SK-N-MC (cell line): Measurements from ENCODE around the gene FSD2.
"Not testable (repeated sequence)": the region's sequence is repeated elsewhere in the genome, so short reads cannot be mapped to it uniquely, and the experiment has no call there.

Experiments used
- DNase-seq: peaks from one replicate; pipeline ENCODE4 v3.0.0-alpha.2; 2011; ENCODE audit warnings: low read depth, low spot score
- H3K27ac ChIP-seq: fragments of 200-600 bp; sonication (generic); 2 replicates; pipeline ENCODE4 v1.5.1; 2016; ENCODE audit warnings: mixed run types
- H3K36me3 ChIP-seq: fragments of 200-600 bp; sonication (generic); 2 replicates; pipeline ENCODE4 v1.6.1; 2017; ENCODE audit warnings: antibody characterized with exemption, low read length, mixed read lengths; ENCODE audit not compliant: insufficient read depth
- H3K4me3 ChIP-seq: fragments of 200-600 bp; sonication (generic); 2 replicates; pipeline ENCODE4 v1.5.1; 2016
- H3K9ac ChIP-seq: fragments of 200-600 bp; sonication (generic); 2 replicates; pipeline ENCODE4 v1.8.0; 2017; ENCODE audit warnings: mixed run types, mixed read lengths; ENCODE audit not compliant: insufficient read length
- H3K9me3 ChIP-seq: fragments of 200-600 bp; sonication (generic); 2 replicates; pipeline ENCODE4 v1.6.1; 2017; ENCODE audit warnings: low read depth, mild to moderate bottlenecking, antibody characterized with exemption, low read length, moderate library complexity, mixed read lengths
- EZH2 ChIP-seq: fragments of 200-600 bp; sonication (generic); IDR thresholded peaks from one replicate; pipeline ENCODE4 v1.6.1; 2017; ENCODE audit warnings: antibody characterized with exemption
- FOXP2 ChIP-seq: optimal IDR thresholded peaks from 2 replicates; pipeline ENCODE3; 2011; ENCODE audit warnings: mild to moderate bottlenecking, moderate library complexity; ENCODE audit not compliant: insufficient read depth; ENCODE audit errors: extremely low read length, control extremely low read depth
- POLR2AphosphoS5 ChIP-seq: IDR thresholded peaks from 2 replicates; pipeline ENCODE4 v1.6.1; 2012; ENCODE audit warnings: mild to moderate bottlenecking, low read depth, low read length, borderline replicate concordance

FSD2 gene

DNA sequence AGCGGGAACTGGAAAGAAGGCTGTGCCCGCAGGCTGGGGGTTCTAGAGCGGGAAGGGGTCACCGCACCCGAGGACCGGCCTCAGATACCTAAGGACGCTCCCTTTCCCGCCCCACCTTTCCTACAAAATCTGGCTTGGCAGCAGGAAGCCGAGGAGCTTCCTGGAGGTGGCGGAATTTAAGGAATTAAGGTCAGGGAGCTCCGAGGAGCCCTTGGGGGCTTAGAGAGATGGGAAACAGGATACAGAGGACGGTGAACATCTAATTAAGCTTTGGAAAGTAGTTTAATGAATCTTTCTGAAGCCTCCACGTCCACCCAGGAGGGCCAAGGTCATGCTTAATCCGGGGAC is 95.7 kb downstream of the FSD2 start:
- no peaks in the 10 kb centered on the region for H3K36me3 ChIP-seq
- H3K9ac ChIP-seq: no peak overlapping the region
- H3K27ac ChIP-seq: no peak overlapping the region
- no peak for DNase-seq
- peak overlapping the region; percentile 92 for H3K4me3 ChIP-seq
- TF ChIP-seq EZH2 (no peak), POLR2AphosphoS5 (no peak), FOXP2 (no peak)
- no peaks in the 10 kb centered on the region for H3K9me3 ChIP-seq

DNA sequence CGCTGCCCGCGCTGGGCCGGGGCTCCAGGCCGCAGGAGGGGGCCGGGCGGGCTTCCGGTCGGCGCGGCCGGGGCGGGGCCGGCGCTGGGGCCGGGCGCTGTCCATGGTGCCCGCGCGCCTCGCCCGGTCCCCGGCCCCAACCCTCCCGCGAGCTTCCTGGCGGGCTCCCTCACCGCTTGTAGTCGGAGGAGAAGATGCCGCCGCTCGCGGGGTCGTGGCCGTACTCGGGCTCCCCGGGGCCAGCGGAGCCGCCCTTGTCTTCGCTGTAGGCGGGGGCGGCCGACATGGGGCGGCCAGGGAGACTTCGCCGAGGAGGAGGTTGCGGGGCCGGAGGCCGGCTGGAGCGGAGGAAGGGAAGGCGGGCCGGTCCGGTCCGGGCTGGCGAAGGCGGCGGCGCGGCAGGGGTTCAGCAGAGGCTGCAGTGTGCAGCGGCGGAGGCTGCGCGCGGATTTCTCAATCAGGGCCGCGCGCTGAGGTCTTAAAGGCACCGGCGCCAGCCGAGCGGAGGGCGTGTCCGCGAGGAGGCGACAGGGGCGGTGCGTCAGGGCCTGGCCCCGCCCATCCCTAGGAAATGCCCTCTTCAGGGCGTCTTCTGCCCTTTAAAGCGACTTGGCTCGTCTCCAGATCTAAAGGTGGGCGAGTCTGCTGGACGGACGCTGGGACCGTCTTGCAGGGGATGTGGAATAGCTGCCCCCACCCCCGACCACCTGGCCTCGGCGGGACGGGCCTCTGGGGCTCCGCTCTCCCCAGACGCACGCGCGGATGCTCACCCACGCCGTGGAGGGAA is 96.3 kb downstream of the FSD2 start, which contains the start of gene AP3B2:
Gene AP3B2, minus strand, starts transcription at position 455 of the 787 bp plus-strand sequence. Its CDS starts 169 bp downstream, at position 286.
- no peak for TF ChIP-seq FOXP2
- no peak for TF ChIP-seq EZH2
- no peak for TF ChIP-seq POLR2AphosphoS5
- DNase-seq: no peak
- H3K4me3 ChIP-seq: peak within 1 kb of the TSS; percentile 92
- no peaks in the 10 kb centered on the region for H3K36me3 ChIP-seq
- H3K9me3 ChIP-seq: no peaks in the 10 kb centered on the region
- no peak within 1 kb of the TSS for H3K9ac ChIP-seq
- no peak within 1 kb of the TSS for H3K27ac ChIP-seq

DNA sequence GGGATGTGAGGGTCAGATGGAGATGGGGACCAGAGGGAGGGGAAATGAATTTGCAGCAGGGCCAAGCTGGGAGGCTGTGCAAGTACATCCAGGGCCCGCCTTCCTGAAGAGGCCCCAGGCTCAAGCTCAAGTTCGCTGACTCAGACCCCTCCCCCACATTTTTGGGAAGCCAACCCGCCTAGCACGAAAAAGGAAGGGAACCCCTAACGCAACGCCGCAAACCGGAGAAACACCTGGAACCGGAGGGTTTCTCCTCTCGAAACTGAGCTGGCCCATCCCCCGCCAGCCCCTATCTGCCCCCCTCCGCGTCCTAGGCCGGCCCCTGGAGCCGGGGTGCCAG is 96.8 kb downstream of the FSD2 start:
- Histone ChIP-seq H3K36me3 (no peaks in the 10 kb centered on the region), H3K9ac (no peak overlapping the region), H3K9me3 (no peaks in the 10 kb centered on the region), H3K27ac (no peak overlapping the region), H3K4me3 (peak overlapping the region; percentile 92)
- TF ChIP-seq EZH2: no peak
- TF ChIP-seq FOXP2: no peak
- TF ChIP-seq POLR2AphosphoS5: no peak
- DNase-seq: no peak

DNA sequence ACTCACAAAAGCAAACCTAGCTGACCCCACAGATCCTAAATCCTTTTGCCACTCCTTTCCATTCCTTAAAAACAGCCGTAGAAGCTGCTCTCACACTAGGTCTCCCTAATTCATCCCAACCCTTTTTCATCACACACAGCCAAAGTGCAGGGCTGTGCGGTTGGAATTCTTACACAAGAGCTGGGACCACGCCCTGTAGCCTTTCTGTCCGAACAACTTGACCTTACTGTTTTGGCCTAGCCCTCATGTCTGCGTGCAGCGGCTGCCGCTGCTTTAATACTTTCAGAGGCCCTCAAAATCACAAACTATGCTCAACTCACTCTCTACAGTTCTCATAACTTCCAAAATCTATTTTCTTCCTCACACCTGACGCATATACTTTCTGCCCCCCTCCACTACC is 100.0 kb downstream of the FSD2 start:
- not testable (repeated sequence) for DNase-seq, H3K36me3 ChIP-seq, H3K27ac ChIP-seq, H3K9me3 ChIP-seq, H3K4me3 ChIP-seq, H3K9ac ChIP-seq
